SIG-M5 treated with dmso at 0.1 percent for 504 hours (cell line): ENCODE results near the gene GUSB.
"Not testable (repeated sequence)": the region's sequence is repeated elsewhere in the genome, so short reads cannot be mapped to it uniquely, and the experiment has no call there.

Source experiments
- DNase-seq: peaks from one replicate; lab custom pipeline; 2025; ENCODE audit not compliant: unreplicated experiment; lab: John Stamatoyannopoulos, UW

GUSB gene

GRCh38 chr7:65975814-65976445, 6.1 kb downstream of the GUSB start:
- DNase-seq: no peak

- no peak for DNase-seq
Measured at GRCh38 chr7:65974876-65975275, 7.1 kb downstream of the GUSB start.

GRCh38 chr7:65974191-65974801, 7.7 kb downstream of the GUSB start:
- no peak for DNase-seq

- no peak for DNase-seq
Measured at GRCh38 chr7:65972976-65973375, 9.0 kb downstream of the GUSB start.

- no peak for DNase-seq
Measured at GRCh38 chr7:65971021-65971420, 11.0 kb downstream of the GUSB start.

GRCh38 chr7:65968256-65969185, 13.5 kb downstream of the GUSB start:
- no peak for DNase-seq

- no peak for DNase-seq
Measured at GRCh38 chr7:65967361-65968155, 14.5 kb downstream of the GUSB start.

GRCh38 chr7:65966146-65966545, 15.9 kb downstream of the GUSB start:
- no peak for DNase-seq

- DNase-seq: not testable (repeated sequence)
Measured at GRCh38 chr7:65964671-65965070, 17.3 kb downstream of the GUSB start.

- no peak for DNase-seq
Measured at GRCh38 chr7:65962033-65962432, 20.0 kb downstream of the GUSB start.

- no peak for DNase-seq
Measured at GRCh38 chr7:65960351-65961074, 21.5 kb downstream of the GUSB start.

GRCh38 chr7:65955718-65956117, 26.3 kb downstream of the GUSB start:
- no peak for DNase-seq

GRCh38 chr7:65953890-65954450, 28.0 kb downstream of the GUSB start:
- no peak for DNase-seq

- DNase-seq: no peak
Measured at GRCh38 chr7:65953001-65953720, 28.9 kb downstream of the GUSB start.

GRCh38 chr7:65951837-65952578, 30.0 kb downstream of the GUSB start:
- no peak for DNase-seq

- no peak for DNase-seq
Measured at GRCh38 chr7:65946904-65947303, 35.1 kb downstream of the GUSB start.

- not testable (repeated sequence) for DNase-seq
Measured at GRCh38 chr7:65945787-65946186, 36.2 kb downstream of the GUSB start.

- DNase-seq: no peak
Measured at GRCh38 chr7:65938336-65938895, 43.6 kb downstream of the GUSB start.
